NCI-H82 (cell line): ENCODE measurements around the gene RASA3.
"Not testable (repeated sequence)": the region's sequence is repeated elsewhere in the genome, so short reads cannot be mapped to it uniquely, and the experiment has no call there.

Experiments used
- DNase-seq: peaks from one replicate; lab custom pipeline; 2025; lab: John Stamatoyannopoulos, UW

Gene RASA3, protein sequence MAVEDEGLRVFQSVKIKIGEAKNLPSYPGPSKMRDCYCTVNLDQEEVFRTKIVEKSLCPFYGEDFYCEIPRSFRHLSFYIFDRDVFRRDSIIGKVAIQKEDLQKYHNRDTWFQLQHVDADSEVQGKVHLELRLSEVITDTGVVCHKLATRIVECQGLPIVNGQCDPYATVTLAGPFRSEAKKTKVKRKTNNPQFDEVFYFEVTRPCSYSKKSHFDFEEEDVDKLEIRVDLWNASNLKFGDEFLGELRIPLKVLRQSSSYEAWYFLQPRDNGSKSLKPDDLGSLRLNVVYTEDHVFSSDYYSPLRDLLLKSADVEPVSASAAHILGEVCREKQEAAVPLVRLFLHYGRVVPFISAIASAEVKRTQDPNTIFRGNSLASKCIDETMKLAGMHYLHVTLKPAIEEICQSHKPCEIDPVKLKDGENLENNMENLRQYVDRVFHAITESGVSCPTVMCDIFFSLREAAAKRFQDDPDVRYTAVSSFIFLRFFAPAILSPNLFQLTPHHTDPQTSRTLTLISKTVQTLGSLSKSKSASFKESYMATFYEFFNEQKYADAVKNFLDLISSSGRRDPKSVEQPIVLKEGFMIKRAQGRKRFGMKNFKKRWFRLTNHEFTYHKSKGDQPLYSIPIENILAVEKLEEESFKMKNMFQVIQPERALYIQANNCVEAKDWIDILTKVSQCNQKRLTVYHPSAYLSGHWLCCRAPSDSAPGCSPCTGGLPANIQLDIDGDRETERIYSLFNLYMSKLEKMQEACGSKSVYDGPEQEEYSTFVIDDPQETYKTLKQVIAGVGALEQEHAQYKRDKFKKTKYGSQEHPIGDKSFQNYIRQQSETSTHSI

DNA sequence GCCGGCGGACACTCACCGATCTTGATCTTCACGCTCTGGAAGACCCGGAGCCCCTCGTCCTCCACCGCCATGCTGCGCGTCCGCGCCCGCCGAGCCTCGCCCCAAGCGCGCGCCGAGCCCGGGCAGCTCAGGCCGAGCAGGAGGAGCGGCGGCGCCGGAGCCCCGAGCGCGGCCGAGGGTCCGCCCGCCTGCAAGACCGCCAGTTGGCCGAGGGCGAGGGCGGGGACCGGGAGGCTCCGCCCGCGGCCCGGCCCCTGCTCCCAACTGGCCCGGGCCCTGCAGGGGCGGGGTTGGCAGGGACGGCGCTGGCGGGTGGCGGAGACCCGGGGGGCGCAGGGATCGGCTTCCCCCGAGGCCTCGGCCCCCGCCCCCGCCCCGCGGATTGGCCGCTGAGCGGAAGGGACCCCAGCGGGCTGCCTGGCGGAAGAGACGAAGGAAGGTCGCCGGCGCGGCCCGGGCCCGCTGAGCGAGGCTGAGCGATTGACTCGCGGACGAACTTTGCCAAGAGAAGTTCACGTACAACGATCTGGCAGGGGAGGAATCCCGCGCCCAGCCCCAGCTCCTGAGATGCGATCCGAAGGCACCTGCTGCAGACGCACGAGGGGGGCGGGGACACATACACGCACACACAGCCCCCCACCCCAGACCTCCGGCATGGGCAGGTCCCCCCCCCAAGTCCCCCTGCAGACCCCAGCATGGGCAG is at the start of gene RASA3:
TSS of gene RASA3 (minus strand) at position 205 of the 703 bp plus-strand sequence. CDS start at position 71, 134 bp downstream.
- peak; percentile 93 for DNase-seq

DNA sequence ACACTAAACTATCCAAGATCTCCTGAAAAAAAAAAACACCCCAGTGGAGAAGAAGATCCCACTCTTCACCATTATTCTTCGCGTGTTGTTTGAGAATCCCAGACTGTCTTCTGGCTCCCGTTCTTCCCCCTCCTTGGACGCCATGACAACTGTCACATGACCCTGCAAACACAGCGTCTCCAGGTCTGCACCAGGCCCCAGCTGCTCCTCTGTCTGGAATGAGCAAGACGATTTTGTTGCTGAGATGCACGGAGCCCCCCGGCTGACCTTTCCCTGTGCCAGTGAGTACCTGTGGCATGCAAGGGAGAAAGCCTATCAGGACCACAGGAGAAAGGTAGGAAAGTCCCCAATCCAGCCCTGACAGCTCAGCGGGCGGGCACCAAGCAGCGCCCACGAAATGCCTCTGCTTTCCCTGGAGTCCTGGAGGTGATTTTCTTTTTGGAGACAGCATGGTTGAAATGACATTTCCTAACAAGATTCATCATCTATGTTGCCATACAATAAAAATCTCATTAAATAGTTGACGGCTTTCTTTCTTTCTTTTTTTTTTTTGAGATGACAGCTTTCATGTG is 46.8 kb upstream of the RASA3 start, which contains the start of gene CFAP97D2:
TSS of gene CFAP97D2 (plus strand) at position 171 of the 572 bp plus-strand sequence. CDS start at position 245, 74 bp downstream.
- peak; percentile 38 for DNase-seq

DNA sequence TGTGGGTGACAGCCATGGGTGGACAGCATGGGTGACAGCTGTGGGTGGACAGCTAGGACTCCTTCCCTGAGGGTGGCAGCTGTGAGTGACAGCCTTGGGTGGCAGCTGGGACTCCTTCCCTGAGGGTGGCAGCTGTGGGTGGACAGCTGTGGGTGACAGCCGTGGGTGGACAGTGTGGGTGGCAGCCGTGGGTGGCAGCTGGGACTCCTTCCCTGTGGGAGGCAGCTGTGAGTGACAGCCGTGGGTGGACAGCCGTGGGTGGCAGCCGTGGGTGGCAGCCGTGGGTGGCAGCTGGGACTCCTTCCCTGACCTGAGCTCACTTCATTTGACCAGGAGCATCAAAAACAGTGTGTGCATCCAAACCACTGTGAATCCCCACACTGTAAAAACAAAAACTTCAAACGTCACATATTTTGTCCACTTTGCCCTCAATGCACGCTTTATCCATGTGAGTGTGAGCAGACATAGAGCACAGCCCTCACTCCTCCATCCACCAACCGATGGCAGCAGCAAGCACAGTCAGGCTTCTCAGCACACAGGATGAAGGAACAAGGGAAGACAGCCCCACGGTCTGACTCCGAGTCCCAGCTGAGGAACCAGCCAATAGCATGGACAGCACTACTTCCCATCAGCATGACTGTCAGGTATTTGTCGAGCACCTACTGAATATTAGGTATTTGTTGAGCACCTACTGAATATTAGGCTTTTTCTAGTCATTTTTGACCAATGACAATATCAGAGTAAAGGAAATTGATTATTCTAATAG is 45.0 kb upstream of the RASA3 start:
- peak; percentile 11 for DNase-seq

DNA sequence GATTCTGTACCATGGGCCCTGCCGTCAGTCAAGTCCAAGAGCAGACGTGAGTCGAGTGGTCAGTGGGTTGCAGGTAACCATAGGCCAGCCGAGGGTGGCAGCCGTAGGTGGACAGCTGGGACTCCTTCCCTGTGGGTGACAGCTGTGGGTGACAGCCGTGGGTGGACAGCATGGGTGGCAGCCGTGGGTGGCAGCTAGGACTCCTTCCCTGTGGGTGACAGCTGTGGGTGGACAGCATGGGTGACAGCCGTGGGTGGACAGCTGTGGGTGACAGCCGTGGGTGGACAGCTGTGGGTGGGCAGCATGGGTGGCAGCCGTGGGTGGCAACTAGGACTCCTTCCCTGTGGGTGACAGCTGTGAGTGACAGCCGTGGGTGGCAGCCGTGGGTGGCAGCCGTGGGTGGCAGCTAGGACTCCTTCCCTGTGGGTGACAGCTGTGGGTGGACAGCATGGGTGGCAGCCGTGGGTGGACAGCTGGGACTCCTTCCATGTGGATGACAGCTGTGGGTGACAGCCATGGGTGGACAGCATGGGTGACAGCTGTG is 44.0 kb upstream of the RASA3 start:
- not testable (repeated sequence) for DNase-seq

DNA sequence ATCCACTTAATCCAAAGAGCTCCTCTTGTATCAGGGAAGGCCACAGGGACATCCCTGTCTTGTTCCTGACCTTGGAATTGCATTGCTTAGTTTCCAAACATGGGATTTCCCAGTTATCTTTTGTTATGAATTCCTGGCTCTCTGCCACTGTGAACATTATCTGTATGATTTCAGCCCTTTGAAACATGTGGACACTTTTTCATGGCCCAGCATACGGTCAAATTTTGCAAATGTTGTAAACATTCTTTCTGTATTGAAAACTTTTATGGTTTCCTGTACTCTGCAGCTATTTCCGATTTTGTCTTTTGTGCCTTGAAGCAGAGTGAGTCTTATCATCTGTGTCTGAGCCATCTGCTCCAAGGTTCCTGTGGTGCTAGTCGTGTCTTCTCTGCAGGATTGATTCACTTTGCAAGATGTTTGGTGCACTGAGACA is 42.1 kb upstream of the RASA3 start:
- no peak for DNase-seq

DNA sequence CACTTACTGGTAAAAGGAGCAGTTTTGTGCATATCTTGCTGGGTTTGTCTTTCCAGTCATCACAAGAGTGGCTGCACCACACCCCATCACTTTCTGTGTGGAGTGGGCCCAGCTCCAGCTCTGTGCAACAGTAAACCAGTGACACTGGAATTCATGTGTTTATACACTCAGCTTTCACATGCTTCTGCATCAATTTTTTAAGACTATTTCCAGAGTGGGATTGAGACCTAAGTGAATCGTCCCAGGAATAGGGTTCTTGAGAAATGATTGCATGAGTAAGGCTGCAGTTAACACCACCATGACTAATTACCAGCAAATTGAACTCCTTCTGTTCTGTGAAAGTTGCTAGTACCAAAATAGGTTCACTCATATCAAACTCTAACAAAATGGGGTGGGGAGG is 41.3 kb upstream of the RASA3 start:
- no peak for DNase-seq

DNA sequence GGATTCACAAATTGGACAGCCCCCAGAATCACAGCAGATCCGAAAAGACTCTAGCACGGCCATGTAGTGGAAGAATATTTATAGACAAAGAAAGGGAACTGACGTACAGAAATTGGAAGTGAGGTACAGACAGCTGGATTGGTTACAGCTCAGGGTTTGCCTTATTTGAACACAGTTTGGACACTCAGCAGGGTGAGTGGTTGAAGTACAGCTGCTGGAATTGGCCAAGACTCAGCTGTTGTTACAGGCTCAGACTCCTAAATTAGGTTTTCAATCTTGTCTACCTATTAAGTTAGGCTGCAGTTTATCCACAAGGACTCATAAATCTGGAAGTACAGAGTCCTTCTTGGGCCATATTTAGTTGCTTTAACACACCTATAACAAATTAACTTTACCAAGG is 40.8 kb upstream of the RASA3 start:
- DNase-seq, result no peak

DNA sequence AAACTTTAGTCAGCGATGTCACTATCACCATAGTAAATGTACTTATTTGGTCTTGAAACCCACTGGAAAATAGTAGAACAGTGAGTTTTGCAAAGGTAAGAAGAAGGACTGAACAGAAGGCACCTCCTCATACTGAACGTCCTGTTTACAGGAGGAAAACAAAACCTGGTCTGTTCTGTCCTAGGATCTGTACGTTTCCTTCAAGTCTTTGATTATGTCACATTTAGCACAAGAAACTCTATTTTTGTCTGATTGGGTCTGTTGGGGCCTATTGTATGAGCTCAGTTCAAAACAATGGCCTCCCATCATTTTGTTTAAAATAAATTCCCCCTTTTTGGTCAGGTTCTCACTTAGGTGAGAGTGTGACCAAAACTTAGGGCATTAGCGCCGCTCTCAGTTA is 35.5 kb upstream of the RASA3 start:
- no peak for DNase-seq

DNA sequence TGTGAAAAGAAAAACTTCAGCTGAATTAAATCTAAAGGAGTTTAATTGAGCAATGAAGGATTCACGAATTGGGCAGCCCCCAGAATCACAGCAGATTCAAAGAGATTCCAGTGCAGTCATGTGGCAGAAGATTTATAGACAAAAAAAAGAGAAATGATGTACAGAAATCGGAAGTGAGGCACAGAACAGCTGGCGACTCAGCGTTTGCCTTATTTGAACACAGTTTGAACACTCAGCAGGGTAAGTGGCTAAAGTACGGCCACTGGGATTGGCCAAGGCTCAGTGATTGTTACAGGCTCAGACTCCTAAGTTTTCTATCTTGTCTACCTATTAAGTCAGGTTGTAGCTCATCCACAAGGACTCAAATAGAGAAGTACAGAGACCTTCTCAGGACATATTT is 35.0 kb upstream of the RASA3 start:
- no peak for DNase-seq

DNA sequence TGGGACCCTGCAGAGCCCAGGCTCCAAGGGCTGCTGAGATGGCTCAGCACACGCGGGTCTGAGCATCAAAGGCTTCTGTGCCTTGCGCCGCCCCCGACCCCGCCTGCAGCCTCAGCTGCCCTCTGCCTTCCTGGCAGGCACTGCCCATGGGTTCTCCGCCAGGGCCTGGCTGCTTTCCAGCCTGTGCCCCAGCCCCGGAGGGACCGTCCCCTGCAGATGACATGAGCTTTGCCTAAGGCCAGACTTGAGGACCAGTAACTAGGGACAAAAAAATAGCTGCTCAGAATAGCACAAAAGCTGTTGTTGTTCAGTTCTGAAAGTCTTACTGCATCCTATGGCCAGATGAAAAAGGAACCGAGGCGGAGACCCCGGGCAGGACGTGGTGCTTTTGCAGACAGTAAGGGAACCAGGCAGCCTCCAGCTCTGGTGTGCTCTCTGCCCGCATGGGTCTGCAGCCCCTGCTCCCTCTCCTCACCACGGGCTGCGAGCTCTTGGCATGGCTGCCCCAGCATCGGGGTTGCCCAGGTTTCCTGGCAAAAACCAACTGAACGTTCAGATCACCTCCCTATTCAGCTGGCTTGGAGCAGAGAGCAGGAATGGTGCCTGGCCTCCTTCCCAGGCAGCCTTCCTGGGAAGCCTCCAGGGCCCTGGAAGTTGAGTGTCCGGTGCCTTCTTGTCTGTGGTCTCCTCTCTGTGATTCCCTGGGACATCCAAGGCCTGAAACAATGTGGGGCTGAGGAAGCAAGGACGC is 34.1 kb upstream of the RASA3 start:
- DNase-seq, result no peak

DNA sequence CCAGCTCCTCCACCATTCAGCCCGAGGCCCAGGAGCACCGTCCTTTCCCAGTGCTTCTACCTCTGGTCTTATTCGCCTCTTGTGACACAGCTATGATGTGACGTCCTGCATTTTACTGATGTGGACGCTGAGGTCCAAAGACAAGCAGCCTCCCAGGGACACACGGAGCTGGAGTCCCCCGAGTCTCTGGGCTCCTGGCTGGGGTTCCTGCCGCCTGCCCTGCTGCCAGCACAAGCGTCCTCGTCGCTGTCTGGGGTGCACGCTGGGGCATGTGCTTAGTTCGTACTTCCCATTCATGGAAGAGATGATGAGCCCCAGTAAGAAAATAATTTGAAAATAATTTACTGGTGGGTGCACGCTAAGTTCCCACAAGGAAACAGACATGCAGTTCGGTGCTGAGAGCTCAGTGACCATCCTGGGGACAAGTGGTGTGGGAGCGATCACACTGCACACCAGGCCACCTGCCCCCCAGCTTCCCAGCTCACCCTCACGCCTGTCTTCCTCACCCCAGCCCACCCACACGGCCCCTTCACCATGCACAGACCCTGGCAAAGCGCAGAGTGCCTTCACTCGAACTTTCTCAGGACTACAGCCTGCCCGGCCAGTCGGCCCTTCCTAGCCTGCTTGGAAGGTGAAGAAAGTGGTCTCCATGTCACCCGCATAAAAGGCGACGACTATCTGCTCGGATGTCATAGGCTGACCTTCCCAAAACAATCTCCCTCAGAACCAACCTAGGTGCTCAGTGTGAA is 32.4 kb upstream of the RASA3 start:
- no peak for DNase-seq

DNA sequence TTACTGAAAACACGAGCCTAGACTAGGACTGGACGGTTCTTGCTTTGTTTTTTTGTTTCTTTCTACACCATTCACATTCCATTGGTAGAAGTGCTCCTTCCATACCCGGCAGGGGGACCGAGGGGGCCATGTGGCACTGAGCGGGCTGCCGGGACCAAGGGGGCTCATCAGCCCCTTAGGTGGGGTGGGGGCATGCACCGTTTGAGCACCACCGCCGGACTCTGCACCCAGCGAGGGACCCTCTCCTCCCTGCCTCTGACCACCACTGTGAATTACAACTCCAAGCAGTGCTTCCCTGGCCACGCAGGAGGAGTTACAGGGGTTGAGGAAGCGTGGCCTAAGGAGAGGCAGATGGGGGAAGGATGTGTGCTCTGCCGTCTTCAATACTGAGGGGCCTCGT is 31.6 kb upstream of the RASA3 start:
- no peak for DNase-seq

DNA sequence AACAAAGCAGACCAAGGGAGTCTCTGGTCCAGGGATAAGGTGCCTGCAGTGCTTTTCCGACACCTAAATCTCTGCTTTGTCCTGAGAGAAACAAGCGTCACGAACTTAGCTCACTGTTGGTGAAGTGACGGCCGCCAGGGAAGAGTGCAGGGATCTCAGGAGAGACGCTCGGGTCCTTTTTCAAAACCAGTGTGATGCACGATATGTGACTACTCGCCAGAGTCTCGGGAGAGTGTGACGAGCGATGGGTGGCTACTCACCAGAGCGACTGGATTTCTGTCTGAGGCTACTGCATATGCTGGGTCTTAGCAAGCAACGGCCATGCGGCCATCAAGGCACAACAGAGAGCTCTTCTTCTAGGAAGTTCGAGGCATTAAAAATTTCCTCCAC is 30.1 kb upstream of the RASA3 start:
- no peak for DNase-seq

DNA sequence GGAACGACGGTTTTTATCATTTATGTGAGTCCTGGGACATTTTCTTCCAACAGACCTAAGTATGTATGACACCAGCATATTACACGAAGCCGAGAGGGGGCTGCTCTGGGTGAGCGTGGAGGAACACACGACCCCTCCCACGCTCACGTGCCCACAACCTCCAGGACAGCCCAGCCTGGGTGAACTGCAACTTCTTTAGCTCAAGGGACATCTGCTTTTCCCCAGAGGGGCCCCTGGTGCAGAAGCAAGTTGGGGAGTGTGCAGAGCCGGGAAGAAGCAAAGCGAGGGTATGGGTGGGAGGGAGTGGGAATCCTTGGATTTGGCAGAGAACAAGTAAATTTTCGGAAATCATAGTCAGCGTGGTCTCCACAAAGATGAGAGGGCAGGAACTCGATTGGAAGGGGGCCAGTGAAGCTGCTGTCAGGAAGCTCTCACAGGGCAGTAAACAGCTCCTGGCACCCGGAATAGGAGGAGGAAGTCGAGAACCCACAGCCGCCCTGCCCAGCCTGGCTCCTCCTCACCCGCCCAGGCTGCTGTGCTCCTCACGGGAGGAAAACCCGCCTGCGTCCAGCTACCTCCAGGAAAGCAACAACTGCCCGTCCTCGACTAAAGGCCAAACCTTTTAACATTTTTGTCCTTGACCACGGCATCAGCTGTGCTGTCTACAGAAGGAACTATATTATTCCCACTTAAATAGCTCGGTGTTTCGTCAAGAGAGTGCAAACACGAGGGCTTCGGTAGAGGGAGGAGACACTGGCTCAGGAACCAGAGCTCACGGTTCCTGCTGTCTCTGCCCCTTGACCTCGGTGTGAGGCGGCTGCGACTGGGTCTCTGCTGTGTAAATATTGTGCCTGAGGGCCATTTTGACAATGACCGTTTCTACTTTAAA is 29.5 kb upstream of the RASA3 start:
- no peak for DNase-seq

DNA sequence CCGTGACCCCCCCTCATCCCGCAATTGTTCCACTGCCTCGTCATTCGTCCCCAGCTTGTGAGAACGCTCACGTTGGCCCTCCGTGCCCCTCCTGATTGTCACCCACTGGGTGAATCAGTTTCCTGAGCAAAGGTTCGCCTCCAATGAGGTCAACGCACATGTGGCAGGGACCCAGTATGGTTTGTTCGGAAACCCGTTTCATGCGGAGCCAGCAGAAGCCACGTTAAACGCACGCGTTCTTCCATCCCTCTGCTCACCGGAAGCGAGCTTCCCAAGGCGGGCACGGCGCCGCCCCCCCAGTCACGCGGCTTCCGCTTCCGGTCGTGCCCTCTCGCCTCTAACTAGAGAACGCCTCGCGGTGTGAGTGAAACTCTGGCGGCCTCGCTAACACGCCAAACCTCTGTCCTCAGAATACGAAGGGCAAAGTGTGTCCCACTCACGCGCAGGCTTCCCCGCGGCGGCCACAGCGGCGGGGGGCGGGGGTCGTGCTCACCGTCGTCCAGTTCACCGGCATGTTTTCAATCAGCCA is 28.7 kb upstream of the RASA3 start:
- no peak for DNase-seq

DNA sequence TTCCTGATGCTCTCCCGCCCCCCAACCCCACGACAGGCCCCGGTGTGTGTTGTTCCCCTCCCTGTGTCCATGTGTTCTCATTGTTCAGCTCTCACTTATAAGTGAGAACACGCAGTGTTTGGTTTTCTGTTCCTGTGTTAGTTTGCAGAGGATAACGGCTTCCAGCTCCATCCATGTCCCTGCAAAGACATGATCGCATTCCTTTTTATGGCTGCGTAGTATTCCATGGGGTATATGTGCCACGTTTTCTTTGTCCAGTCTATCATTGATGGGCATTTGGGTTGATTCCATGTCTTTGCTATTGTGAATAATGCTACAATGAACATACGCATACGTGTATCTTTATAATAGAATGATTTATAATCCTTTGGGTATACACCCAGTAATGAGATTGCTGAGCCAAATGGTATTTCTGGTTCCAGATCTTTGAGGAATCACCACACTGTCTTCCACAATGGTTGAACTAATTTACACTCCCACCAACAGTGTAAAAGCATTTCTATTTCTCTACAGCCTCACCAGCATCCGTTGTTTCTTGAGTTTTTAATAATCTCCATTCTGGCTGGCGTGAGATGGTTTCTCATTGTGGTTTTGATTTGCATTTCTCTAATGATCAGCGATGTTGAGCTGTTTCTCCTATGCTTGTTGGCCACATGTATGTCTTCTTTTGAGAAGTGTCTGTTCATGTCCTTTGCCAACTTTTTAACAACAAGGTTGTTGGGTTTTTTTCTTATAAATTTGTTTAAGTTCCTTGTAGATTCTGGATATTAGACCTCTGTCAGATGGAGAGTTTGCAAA is 26.6 kb upstream of the RASA3 start:
- DNase-seq, result not testable (repeated sequence)

DNA sequence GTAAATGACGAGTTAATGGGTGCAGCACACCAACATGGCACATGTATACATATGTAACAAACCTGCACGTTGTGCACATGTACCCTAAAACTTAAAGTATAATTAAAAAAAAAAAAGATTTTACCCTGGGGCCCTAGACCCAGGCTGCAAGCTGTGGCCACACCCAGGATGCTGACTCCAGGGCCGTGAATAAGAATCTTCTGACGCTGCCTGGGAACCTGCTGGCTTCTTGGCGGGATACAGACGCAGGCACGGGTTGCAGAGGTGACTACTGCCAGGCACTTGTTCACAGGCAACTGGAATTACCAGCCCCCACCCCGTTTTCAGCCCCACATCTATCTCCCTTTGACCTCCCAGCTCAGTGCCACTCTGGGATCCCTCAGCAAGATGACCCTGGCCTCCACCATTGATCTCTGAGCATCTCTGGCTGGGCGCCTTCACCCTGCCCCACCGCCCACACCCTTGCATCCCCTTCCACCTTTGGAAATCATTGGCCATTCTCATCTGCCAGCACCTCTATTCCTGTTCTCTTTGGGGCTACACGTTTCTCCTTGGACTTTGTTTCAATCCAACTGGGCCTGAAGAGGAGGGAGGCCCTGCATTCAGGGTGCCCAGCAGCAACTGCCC is 25.6 kb upstream of the RASA3 start:
- DNase-seq, result no peak
